PFSK-1 (cell line): Measurements from ENCODE around the gene IL21. TPM values are rescaled to one million over a fixed set of nuclear protein-coding genes. Genes with fewer than 3 reads are reported as not detected.

Experiments
- FOXP2 ChIP-seq: optimal IDR thresholded peaks from 2 replicates; pipeline ENCODE3; 2011; ENCODE audit warnings: borderline replicate concordance, control low read depth, inconsistent platforms; ENCODE audit not compliant: insufficient read depth; ENCODE audit errors: extremely low read length, extremely low read depth
- POLR2AphosphoS5 ChIP-seq: IDR thresholded peaks from 2 replicates; pipeline ENCODE4 v1.6.1; 2012; ENCODE audit warnings: low read depth, mild to moderate bottlenecking, control low read depth, low read length, moderate library complexity
- SIN3A ChIP-seq: IDR thresholded peaks from 2 replicates; pipeline ENCODE4 v1.6.1; 2012; ENCODE audit warnings: mild to moderate bottlenecking, low read length, moderate library complexity, borderline replicate concordance; ENCODE audit not compliant: insufficient read depth
- TAF1 ChIP-seq: IDR thresholded peaks from 2 replicates; pipeline ENCODE4 v1.6.1; 2012; ENCODE audit warnings: low read length, control low read depth, borderline replicate concordance; ENCODE audit not compliant: insufficient read depth
- polyA plus RNA-seq: library from polyadenylated mRNA; unstranded; fragments of >200 nt; gene quantifications from one replicate; pipeline ENCODE4 v1.2.1, GENCODE V29; 2012; ENCODE audit warnings: low read depth, missing spikeins; ENCODE audit not compliant: insufficient read length
- TF ChIP-seq, protein P1 (sequence below), 2 experiments: IDR thresholded peaks; 2 replicates each; pipeline versions ENCODE4 v1.6.1 to v1.8.0; 2011 to 2012; ENCODE audit warnings: low read depth in 2 of 2, low read length in 2 of 2, control low read depth in 1 of 2, inconsistent platforms in 1 of 2, mild to moderate bottlenecking in 1 of 2, moderate library complexity in 1 of 2; ENCODE audit not compliant: insufficient read depth in 1 of 2

IL21 gene
- polyA plus RNA-seq: not detected

GRCh38 chr4:122621016-122621507 is at the start of gene IL21:
TSS of gene IL21 (minus strand) at chr4:122621066. CDS start at chr4:122621011, 55 bp downstream.
- TF ChIP-seq POLR2AphosphoS5 (no peak), SIN3A (no peak), FOXP2 (no peak), TAF1 (no peak)
- TF ChIP-seq, protein P1, sequence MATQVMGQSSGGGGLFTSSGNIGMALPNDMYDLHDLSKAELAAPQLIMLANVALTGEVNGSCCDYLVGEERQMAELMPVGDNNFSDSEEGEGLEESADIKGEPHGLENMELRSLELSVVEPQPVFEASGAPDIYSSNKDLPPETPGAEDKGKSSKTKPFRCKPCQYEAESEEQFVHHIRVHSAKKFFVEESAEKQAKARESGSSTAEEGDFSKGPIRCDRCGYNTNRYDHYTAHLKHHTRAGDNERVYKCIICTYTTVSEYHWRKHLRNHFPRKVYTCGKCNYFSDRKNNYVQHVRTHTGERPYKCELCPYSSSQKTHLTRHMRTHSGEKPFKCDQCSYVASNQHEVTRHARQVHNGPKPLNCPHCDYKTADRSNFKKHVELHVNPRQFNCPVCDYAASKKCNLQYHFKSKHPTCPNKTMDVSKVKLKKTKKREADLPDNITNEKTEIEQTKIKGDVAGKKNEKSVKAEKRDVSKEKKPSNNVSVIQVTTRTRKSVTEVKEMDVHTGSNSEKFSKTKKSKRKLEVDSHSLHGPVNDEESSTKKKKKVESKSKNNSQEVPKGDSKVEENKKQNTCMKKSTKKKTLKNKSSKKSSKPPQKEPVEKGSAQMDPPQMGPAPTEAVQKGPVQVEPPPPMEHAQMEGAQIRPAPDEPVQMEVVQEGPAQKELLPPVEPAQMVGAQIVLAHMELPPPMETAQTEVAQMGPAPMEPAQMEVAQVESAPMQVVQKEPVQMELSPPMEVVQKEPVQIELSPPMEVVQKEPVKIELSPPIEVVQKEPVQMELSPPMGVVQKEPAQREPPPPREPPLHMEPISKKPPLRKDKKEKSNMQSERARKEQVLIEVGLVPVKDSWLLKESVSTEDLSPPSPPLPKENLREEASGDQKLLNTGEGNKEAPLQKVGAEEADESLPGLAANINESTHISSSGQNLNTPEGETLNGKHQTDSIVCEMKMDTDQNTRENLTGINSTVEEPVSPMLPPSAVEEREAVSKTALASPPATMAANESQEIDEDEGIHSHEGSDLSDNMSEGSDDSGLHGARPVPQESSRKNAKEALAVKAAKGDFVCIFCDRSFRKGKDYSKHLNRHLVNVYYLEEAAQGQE (IDR thresholded peaks at IDR 0.05; ENCODE audit: insufficient read depth in 1 of 2, low read depth in 2 of 2, low read length in 2 of 2): no peak

DNA sequence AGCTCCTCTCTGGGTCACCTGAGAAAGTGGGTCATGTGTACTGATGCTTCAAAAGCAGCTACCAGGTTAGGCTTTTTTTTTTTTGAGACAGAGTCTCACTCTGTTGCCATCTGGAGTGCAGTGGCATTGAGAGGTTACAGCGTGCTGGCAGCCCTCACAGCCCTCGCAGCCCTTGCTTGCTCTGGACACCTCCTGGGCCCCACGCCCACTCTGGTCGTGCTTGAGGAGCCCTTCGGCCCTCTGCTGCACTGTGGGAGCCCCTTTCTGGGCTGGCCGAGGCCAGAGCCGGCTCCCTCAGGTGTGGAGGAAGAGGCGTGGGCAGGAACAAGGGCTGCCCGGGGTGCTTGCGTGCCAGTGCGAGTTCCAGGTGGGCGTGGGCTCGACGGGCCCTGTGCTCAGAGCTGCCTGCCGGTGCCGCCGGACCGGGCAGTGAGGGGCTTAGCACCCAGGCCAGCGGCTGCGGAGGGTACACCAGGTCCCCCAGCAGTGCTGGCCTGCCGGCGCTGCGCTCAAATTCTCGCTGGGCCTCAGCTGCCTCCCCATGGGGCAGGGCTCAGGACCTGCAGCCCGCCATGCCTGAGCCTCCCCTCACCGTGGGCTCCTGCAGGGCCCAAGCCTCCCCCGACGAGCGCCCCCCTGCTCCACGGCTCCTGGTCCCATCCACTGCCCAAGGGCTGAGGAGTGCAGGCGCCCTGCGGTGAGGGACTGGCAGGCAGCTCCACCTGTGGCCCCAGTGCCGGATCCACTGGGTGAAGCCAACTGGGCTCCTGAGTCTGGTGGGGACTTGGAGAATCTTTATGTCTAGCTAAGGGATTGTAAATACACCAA is 49.3 kb upstream of the IL21 start:
- TF ChIP-seq TAF1: no peak
- no peak for TF ChIP-seq POLR2AphosphoS5
- TF ChIP-seq, protein P1 (IDR thresholded peaks at IDR 0.05; ENCODE audit: insufficient read depth in 1 of 2, low read depth in 2 of 2, low read length in 2 of 2): no peak
- no peak for TF ChIP-seq SIN3A
- TF ChIP-seq FOXP2: no peak

GRCh38 chr4:122668241-122668640 is 47.4 kb upstream of the IL21 start:
- no peak for TF ChIP-seq SIN3A
- TF ChIP-seq, protein P1 (IDR thresholded peaks at IDR 0.05; ENCODE audit: insufficient read depth in 1 of 2, low read depth in 2 of 2, low read length in 2 of 2): no peak
- TF ChIP-seq POLR2AphosphoS5: no peak
- TF ChIP-seq TAF1: no peak
- no peak for TF ChIP-seq FOXP2

- no peak for TF ChIP-seq POLR2AphosphoS5
- TF ChIP-seq, protein P1 (IDR thresholded peaks at IDR 0.05; ENCODE audit: insufficient read depth in 1 of 2, low read depth in 2 of 2, low read length in 2 of 2): no peak
- TF ChIP-seq TAF1: no peak
- no peak for TF ChIP-seq FOXP2
- TF ChIP-seq SIN3A: no peak
Measured at GRCh38 chr4:122666527-122667245, 45.8 kb upstream of the IL21 start.
